HepG2 (cell line): ENCODE data around the gene DDX24. TPM values are rescaled to one million over a fixed set of nuclear protein-coding genes. Genes with fewer than 3 reads are reported as not detected.

Experiments
- CCAR2 ChIP-seq: fragments of 200-400 bp; formaldehyde crosslinking; optimal IDR thresholded peaks from 2 replicates; pipeline ENCODE3; 2018; ENCODE audit warnings: low read depth, mild to moderate bottlenecking, low read length, moderate library complexity
- CHD4 ChIP-seq: fragments of 200-600 bp; sonication (generic); IDR thresholded peaks from 2 replicates; pipeline ENCODE4 v1.7.0; 2017; ENCODE audit warnings: mild to moderate bottlenecking, low read length, borderline replicate concordance
- CREB1 ChIP-seq, 2 experiments: fragments of 450-650 bp in 1 of 2; IDR thresholded peaks; 2 replicates each; pipeline ENCODE4 v1.6.1; 2016 to 2017; ENCODE audit warnings: control low read depth in 1 of 2, mild to moderate bottlenecking in 1 of 2, missing compliant biosample characterization in 1 of 2, missing genetic modification characterization in 1 of 2
- FOXA3 ChIP-seq: IDR thresholded peaks from 2 replicates; pipeline ENCODE4 v1.6.1; 2016; ENCODE audit warnings: missing genetic modification reagents, missing compliant biosample characterization
- GTF2F1 ChIP-seq: fragments of 150-350 bp; IDR thresholded peaks from 2 replicates; pipeline ENCODE4 v1.6.1; 2014; ENCODE audit warnings: low read length
- HOXA9 ChIP-seq: sonication (generic); formaldehyde crosslinking; IDR thresholded peaks from 2 replicates; pipeline ENCODE4 v1.8.1; 2022; ENCODE audit warnings: missing genetic modification reagents, mild to moderate bottlenecking, moderate library complexity, borderline replicate concordance
- IKZF5 ChIP-seq: IDR thresholded peaks from 2 replicates; pipeline ENCODE4 v1.6.1; 2018; ENCODE audit warnings: missing genetic modification reagents, mild to moderate bottlenecking, missing compliant biosample characterization
- NFYB ChIP-seq: sonication (generic); formaldehyde crosslinking; IDR thresholded peaks from 2 replicates; pipeline ENCODE4 v1.4.0; 2020; ENCODE audit warnings: missing genetic modification reagents
- PRDM15 ChIP-seq: sonication (generic); formaldehyde crosslinking; IDR thresholded peaks from 2 replicates; pipeline ENCODE4 v1.4.0; 2020; ENCODE audit warnings: missing genetic modification reagents
- SETDB1 ChIP-seq: sonication (generic); formaldehyde crosslinking; IDR thresholded peaks from 2 replicates; pipeline ENCODE4 v1.5.1; 2020; ENCODE audit warnings: missing genetic modification reagents, mild to moderate bottlenecking, borderline replicate concordance
- ZFP36L2 ChIP-seq: sonication (generic); formaldehyde crosslinking; IDR thresholded peaks from 2 replicates; pipeline ENCODE4 v1.4.0; 2020; ENCODE audit warnings: missing genetic modification reagents
- ZKSCAN1 ChIP-seq: fragments of 150-350 bp; IDR thresholded peaks from 2 replicates; pipeline ENCODE4 v1.6.1; 2014; ENCODE audit warnings: low read length
- ZNF331 ChIP-seq: sonication (generic); formaldehyde crosslinking; IDR thresholded peaks from 2 replicates; pipeline ENCODE4 v1.4.0; 2020; ENCODE audit warnings: missing genetic modification reagents
- ZNF597 ChIP-seq: sonication (generic); formaldehyde crosslinking; IDR thresholded peaks from 2 replicates; pipeline ENCODE4 v1.5.0; 2020; ENCODE audit warnings: missing genetic modification reagents
- polyA plus RNA-seq, 8 experiments: library from polyadenylated mRNA; depleted of rRNA in 3 of 8; stranded (reverse) in 7 of 8; unstranded in 1 of 8; fragments of >200 nt; fragmentation: Illumina TruSeq in 4 of 8; extraction: Trizol in 4 of 8; gene quantifications; 2 replicates each; pipeline versions ENCODE4 v1.2.1 to v1.2.3, GENCODE V29; 2011 to 2016; ENCODE audit warnings: low read depth in 4 of 8, missing spikeins in 1 of 8, mixed read lengths in 1 of 8; ENCODE audit not compliant: insufficient read depth in 1 of 8
- total RNA-seq, 5 experiments: library from RNA; depleted of rRNA; stranded (reverse); fragments of >200 nt; fragmentation: Illumina TruSeq; extraction: Trizol; gene quantifications; 2 replicates each; pipeline ENCODE4 v1.2.3, GENCODE V29; 2016; ENCODE audit warnings: low read depth in 1 of 5
- TF ChIP-seq, protein P1 (sequence below): sonication (generic); formaldehyde crosslinking; IDR thresholded peaks from 2 replicates; pipeline ENCODE4 v1.4.0; 2020; ENCODE audit warnings: mild to moderate bottlenecking, low read depth, missing genetic modification reagents
- TF ChIP-seq, protein P2 (sequence below): sonication (generic); formaldehyde crosslinking; IDR thresholded peaks from 2 replicates; pipeline ENCODE4 v1.8.0; 2022; ENCODE audit warnings: mild to moderate bottlenecking, missing genetic modification reagents, borderline replicate concordance
- TF ChIP-seq, protein P3 (sequence below): sonication (generic); formaldehyde crosslinking; IDR thresholded peaks from 2 replicates; pipeline ENCODE4 v1.5.1; 2020; ENCODE audit warnings: missing genetic modification reagents, mild to moderate bottlenecking, borderline replicate concordance

The DDX24 gene
- total and polyA plus RNA-seq, 2 of the 13 experiments (the other 11 are each of a cell fraction or from before 2014, with no cell fraction given): 67.3 to 149 TPM

DNA sequence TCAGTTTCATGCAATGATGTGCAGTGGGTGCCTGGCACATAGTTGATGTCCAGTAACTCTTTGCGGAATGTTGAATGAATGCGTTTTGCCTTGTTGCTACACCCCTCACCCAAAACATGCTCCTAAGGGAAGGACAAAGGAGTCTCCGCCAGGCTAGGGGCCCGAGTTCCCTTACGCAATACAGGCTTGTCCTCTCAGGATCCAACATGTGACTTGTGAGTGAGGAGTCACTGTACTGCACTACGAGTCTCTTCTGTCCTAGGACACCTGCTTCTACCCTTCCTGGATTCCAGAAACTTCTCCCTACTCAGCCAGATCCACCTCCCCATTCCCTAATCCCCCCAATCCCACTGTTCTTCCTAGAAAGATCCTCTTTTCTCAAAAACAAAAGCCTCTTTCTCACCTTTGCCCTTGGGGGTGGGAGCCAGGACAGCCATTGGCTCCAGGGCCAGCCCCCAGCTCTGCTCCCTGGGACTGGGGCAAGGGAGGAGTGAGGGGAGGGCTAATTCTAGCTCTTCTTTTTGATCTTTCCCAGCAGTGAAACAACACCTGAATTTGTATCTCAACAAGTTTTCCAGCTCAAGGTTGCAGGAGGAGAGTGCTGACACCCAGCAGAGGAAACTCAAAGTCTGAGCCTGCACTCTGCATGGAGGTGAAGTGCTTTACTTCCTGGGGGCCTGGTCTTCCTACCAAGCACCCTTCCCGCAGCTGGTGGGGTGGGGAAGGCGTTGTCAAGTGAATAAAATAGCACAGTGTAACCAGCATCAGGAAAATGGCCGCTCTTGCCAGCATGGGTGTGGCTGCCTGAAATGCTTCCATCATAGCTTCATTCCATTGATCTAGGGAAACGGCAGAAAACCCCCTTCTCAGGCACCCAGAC, 58.2 kb downstream of the DDX24 start (continued):
- TF ChIP-seq ZFP36L2 (CRISPR knock-in tag) (no peak), HOXA9 (no peak), ZKSCAN1 (no peak), PRDM15 (no peak), ZNF331 (peak; percentile 68; the same call in 1 of the 2 replicates), ZNF597 (CRISPR knock-in tag) (no peak), SETDB1 (CRISPR knock-in tag) (no peak), FOXA3 (CRISPR knock-in tag) (no peak), CHD4 (no peak), CREB1 (IDR thresholded peaks at IDR 0.05) (no peak), CREB1 (CRISPR knock-in tag; IDR thresholded peaks at IDR 0.05) (no peak), IKZF5 (CRISPR knock-in tag) (no peak), GTF2F1 (no peak), CCAR2 (no peak), NFYB (CRISPR knock-in tag) (no peak)
- TF ChIP-seq, protein P1, sequence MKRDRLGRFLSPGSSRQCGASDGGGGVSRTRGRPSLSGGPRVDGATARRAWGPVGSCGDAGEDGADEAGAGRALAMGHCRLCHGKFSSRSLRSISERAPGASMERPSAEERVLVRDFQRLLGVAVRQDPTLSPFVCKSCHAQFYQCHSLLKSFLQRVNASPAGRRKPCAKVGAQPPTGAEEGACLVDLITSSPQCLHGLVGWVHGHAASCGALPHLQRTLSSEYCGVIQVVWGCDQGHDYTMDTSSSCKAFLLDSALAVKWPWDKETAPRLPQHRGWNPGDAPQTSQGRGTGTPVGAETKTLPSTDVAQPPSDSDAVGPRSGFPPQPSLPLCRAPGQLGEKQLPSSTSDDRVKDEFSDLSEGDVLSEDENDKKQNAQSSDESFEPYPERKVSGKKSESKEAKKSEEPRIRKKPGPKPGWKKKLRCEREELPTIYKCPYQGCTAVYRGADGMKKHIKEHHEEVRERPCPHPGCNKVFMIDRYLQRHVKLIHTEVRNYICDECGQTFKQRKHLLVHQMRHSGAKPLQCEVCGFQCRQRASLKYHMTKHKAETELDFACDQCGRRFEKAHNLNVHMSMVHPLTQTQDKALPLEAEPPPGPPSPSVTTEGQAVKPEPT (CRISPR knock-in tag): 0 out of 2 replicates have a peak, but pooled peaks have one; percentile 31
- TF ChIP-seq, protein P2, sequence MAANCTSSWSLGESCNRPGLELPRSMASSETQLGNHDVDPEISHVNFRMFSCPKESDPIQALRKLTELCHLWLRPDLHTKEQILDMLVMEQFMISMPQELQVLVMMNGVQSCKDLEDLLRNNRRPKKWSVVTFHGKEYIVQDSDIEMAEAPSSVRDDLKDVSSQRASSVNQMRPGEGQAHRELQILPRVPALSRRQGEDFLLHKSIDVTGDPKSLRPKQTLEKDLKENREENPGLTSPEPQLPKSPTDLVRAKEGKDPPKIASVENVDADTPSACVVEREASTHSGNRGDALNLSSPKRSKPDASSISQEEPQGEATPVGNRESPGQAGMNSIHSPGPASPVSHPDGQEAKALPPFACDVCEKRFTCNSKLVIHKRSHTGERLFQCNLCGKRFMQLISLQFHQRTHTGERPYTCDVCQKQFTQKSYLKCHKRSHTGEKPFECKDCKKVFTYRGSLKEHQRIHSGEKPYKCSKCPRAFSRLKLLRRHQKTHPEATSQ: no peak
- TF ChIP-seq, protein P3, sequence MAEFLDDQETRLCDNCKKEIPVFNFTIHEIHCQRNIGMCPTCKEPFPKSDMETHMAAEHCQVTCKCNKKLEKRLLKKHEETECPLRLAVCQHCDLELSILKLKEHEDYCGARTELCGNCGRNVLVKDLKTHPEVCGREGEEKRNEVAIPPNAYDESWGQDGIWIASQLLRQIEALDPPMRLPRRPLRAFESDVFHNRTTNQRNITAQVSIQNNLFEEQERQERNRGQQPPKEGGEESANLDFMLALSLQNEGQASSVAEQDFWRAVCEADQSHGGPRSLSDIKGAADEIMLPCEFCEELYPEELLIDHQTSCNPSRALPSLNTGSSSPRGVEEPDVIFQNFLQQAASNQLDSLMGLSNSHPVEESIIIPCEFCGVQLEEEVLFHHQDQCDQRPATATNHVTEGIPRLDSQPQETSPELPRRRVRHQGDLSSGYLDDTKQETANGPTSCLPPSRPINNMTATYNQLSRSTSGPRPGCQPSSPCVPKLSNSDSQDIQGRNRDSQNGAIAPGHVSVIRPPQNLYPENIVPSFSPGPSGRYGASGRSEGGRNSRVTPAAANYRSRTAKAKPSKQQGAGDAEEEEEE: no peak
